Neural crest cell (in vitro differentiated cells): ENCODE measurements around the gene RHBDL2. TPM values are rescaled to one million over a fixed set of nuclear protein-coding genes. Genes with fewer than 3 reads are reported as not detected.

Source experiments
- DNase-seq: peaks from one replicate; pipeline ENCODE4 v3.0.0; 2021; ENCODE audit warnings: low read depth, mixed read lengths, low spot score
- H3K27ac Mint-ChIP-seq: one replicate; pipeline ENCODE4 v1.8.0; 2021; ENCODE audit warnings: mild to moderate bottlenecking, mixed read lengths; ENCODE audit not compliant: unreplicated experiment
- H3K27me3 Mint-ChIP-seq: 2 replicates; pipeline ENCODE4 v1.8.0; 2021; ENCODE audit warnings: low read depth, mild to moderate bottlenecking, mixed read lengths
- H3K36me3 Mint-ChIP-seq: 2 replicates; pipeline ENCODE4 v1.8.0; 2021; ENCODE audit warnings: low read depth, mild to moderate bottlenecking, mixed read lengths
- H3K4me1 Mint-ChIP-seq: 2 replicates; pipeline ENCODE4 v1.8.0; 2021; ENCODE audit warnings: mixed read lengths
- H3K4me3 Mint-ChIP-seq: one replicate; pipeline ENCODE4 v1.8.0; 2021; ENCODE audit warnings: mild to moderate bottlenecking, mixed read lengths
- H3K9me3 Mint-ChIP-seq: 2 replicates; pipeline ENCODE4 v1.8.0; 2021; ENCODE audit warnings: mixed read lengths
- CTCF ChIP-seq: fragments of 200-600 bp; sonication (generic); conservative IDR thresholded peaks from 2 replicates; pipeline ENCODE4 v1.5.0; 2021; ENCODE audit warnings: antibody characterized with exemption, mild to moderate bottlenecking
- total RNA-seq: library from RNA; stranded (reverse); gene quantifications from 2 replicates; pipeline ENCODE4 v1.2.1, GENCODE V29; 2021

RHBDL2 gene
- total RNA-seq, 1 donor from 2014 or later = not detected

GRCh38 chr1:38888423-38889333 is 53.0 kb downstream of the RHBDL2 start:
- H3K4me1 Mint-ChIP-seq = no peaks in the 10 kb centered on the region
- H3K9me3 Mint-ChIP-seq = no peaks in the 10 kb centered on the region
- H3K27me3 Mint-ChIP-seq = no peaks in the 10 kb centered on the region
- H3K27ac Mint-ChIP-seq = no peak overlapping the region
- no peak for DNase-seq
- TF ChIP-seq CTCF = no peak
- no peak overlapping the region for H3K4me3 Mint-ChIP-seq
- no peaks in the 10 kb centered on the region for H3K36me3 Mint-ChIP-seq

GRCh38 chr1:38885092-38885491 is 56.5 kb downstream of the RHBDL2 start:
- H3K4me1 Mint-ChIP-seq = no peaks in the 10 kb centered on the region
- no peaks in the 10 kb centered on the region for H3K27me3 Mint-ChIP-seq
- no peak for TF ChIP-seq CTCF
- H3K27ac Mint-ChIP-seq = peak overlapping the region; percentile 19
- no peaks in the 10 kb centered on the region for H3K36me3 Mint-ChIP-seq
- H3K9me3 Mint-ChIP-seq = no peaks in the 10 kb centered on the region
- no peak for DNase-seq
- no peak overlapping the region for H3K4me3 Mint-ChIP-seq

- H3K9me3 Mint-ChIP-seq = no peaks in the 10 kb centered on the region
- H3K27ac Mint-ChIP-seq = no peak within 1 kb of the TSS
- no peak within 1 kb of the TSS for H3K4me3 Mint-ChIP-seq
- no peak for DNase-seq
- H3K36me3 Mint-ChIP-seq = no peaks in the 10 kb centered on the region
- no peaks in the 10 kb centered on the region for H3K27me3 Mint-ChIP-seq
- no peaks in the 10 kb centered on the region for H3K4me1 Mint-ChIP-seq
- TF ChIP-seq CTCF = no peak
Observed at GRCh38 chr1:38881487-38881886, 60.1 kb downstream of the RHBDL2 start, which contains the start of gene GJA9. GJA9 (minus strand) TSS chr1:38881587; CDS start chr1:38876098, 5,489 bp downstream.

- peaks cover 17% of the 10 kb centered on the region for H3K4me1 Mint-ChIP-seq
- no peak overlapping the region for H3K27ac Mint-ChIP-seq
- H3K4me3 Mint-ChIP-seq = peak overlapping the region; percentile 53
- H3K9me3 Mint-ChIP-seq = no peaks in the 10 kb centered on the region
- no peaks in the 10 kb centered on the region for H3K36me3 Mint-ChIP-seq
- H3K27me3 Mint-ChIP-seq = no peaks in the 10 kb centered on the region
- DNase-seq = no peak
- no peak for TF ChIP-seq CTCF
Observed at GRCh38 chr1:38875811-38876210, 65.8 kb downstream of the RHBDL2 start.

GRCh38 chr1:38873027-38873969 is 68.3 kb downstream of the RHBDL2 start, which contains the start of gene MYCBP:
MYCBP (minus strand) TSS chr1:38873348; CDS start chr1:38873305, 43 bp downstream.
- Mint-ChIP-seq H3K9me3 (no peaks in the 10 kb centered on the region), H3K27me3 (no peaks in the 10 kb centered on the region), H3K4me3 (peak within 1 kb of the TSS; percentile 97), H3K4me1 (peaks cover 17% of the 10 kb centered on the region), H3K27ac (peak within 1 kb of the TSS; percentile 88), H3K36me3 (no peaks in the 10 kb centered on the region)
- DNase-seq = peak; percentile 94
- TF ChIP-seq CTCF = peak; percentile 21
